Measurements from ENCODE around the gene FLNB. TPM values are rescaled to one million over a fixed set of nuclear protein-coding genes. Genes with fewer than 3 reads are reported as not detected.

FLNB gene
- total and polyA plus RNA-seq, 9 of the 15 experiments (the other 6 are each of a cell fraction or from before 2014, with no cell fraction given) = 9.4 to 48.1 (median 25.6) TPM

GRCh38 chr3:58177747-58178527 lies 169.7 kb downstream of the FLNB start (continued):
- TF ChIP-seq, protein P1, sequence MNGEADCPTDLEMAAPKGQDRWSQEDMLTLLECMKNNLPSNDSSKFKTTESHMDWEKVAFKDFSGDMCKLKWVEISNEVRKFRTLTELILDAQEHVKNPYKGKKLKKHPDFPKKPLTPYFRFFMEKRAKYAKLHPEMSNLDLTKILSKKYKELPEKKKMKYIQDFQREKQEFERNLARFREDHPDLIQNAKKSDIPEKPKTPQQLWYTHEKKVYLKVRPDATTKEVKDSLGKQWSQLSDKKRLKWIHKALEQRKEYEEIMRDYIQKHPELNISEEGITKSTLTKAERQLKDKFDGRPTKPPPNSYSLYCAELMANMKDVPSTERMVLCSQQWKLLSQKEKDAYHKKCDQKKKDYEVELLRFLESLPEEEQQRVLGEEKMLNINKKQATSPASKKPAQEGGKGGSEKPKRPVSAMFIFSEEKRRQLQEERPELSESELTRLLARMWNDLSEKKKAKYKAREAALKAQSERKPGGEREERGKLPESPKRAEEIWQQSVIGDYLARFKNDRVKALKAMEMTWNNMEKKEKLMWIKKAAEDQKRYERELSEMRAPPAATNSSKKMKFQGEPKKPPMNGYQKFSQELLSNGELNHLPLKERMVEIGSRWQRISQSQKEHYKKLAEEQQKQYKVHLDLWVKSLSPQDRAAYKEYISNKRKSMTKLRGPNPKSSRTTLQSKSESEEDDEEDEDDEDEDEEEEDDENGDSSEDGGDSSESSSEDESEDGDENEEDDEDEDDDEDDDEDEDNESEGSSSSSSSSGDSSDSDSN (IDR thresholded peaks at IDR 0.05; ENCODE audit: borderline replicate concordance in 1 of 2, low read depth in 2 of 2, low read length in 2 of 2) = peak in 1 of 2 experiments; percentile 72; a peak in 3 of 4 replicates
- peak; percentile 47 for TF ChIP-seq HMGN3 (IDR thresholded peaks at IDR 0.05; ENCODE audit: borderline replicate concordance, extremely low read depth, insufficient read length, low read depth, low read length)
- peak; percentile 68 for TF ChIP-seq POLR2G (IDR thresholded peaks at IDR 0.05; ENCODE audit: low read depth, low read length)
- peak; percentile 47; the same call in 1 of the 2 replicates for TF ChIP-seq ESRRA (IDR thresholded peaks at IDR 0.05; ENCODE audit: borderline replicate concordance, low read depth)
- TF ChIP-seq ZFP91 (CRISPR knock-in tag; IDR thresholded peaks at IDR 0.05) = no peak
- peak; percentile 57; the same call in 1 of the 2 replicates for TF ChIP-seq RBFOX2 (IDR thresholded peaks at IDR 0.05; ENCODE audit: low read depth, low read length)
- TF ChIP-seq NRF1 (conservative IDR thresholded peaks at IDR 0.05 in 1 of 2, IDR thresholded peaks at IDR 0.05 in 1 of 2) = peak in 1 of 2 experiments; percentile 45; a peak in 2 of 4 replicates
- peak; percentile 93 for TF ChIP-seq SAFB (IDR thresholded peaks at IDR 0.05; ENCODE audit: borderline replicate concordance, low read depth, low read length)
- TF ChIP-seq TFAP4 (CRISPR knock-in tag; IDR thresholded peaks at IDR 0.05; ENCODE audit: borderline replicate concordance) = peak; percentile 37; the same call in 1 of the 2 replicates
- peak; percentile 78 for TF ChIP-seq ZKSCAN1 (IDR thresholded peaks at IDR 0.05; ENCODE audit: low read depth, low read length)
- TF ChIP-seq E2F6 (IDR thresholded peaks at IDR 0.05; ENCODE audit: borderline replicate concordance in 1 of 2, extremely low read depth in 1 of 2, insufficient read depth in 1 of 2, insufficient read length in 1 of 2, low read depth in 1 of 2, low read length in 1 of 2, poor library complexity in 1 of 2, severe bottlenecking in 1 of 2) = peak in 1 of 2 experiments; percentile 6
- no peak for TF ChIP-seq ATF1 (CRISPR knock-in tag; IDR thresholded peaks at IDR 0.05)
- TF ChIP-seq ATF1 (tag; IDR thresholded peaks at IDR 0.05) = peak; percentile 37; the same call in 1 of the 2 replicates
- TF ChIP-seq BRCA1 (IDR thresholded peaks at IDR 0.05) = no peak
- TF ChIP-seq BRCA1 (CRISPR knock-in tag; IDR thresholded peaks at IDR 0.05) = no peak
- TF ChIP-seq, protein P2, sequence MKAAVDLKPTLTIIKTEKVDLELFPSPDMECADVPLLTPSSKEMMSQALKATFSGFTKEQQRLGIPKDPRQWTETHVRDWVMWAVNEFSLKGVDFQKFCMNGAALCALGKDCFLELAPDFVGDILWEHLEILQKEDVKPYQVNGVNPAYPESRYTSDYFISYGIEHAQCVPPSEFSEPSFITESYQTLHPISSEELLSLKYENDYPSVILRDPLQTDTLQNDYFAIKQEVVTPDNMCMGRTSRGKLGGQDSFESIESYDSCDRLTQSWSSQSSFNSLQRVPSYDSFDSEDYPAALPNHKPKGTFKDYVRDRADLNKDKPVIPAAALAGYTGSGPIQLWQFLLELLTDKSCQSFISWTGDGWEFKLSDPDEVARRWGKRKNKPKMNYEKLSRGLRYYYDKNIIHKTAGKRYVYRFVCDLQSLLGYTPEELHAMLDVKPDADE (conservative IDR thresholded peaks at IDR 0.05; ENCODE audit: control insufficient read depth, low read depth, low read length) = 0 out of 2 replicates have a peak, but pooled peaks have one; percentile 50
- TF ChIP-seq MAZ (CRISPR knock-in tag; conservative IDR thresholded peaks at IDR 0.05 in 1 of 2, IDR thresholded peaks at IDR 0.05 in 1 of 2) = peak in 1 of 2 experiments; percentile 75; a peak in 2 of 4 replicates
- TF ChIP-seq EGR1 (conservative IDR thresholded peaks at IDR 0.05) = peak; percentile 57

Measured in K562 (cell line).